Stimulated activated naive CD8-positive, alpha-beta T cell treated with anti-CD3 and anti-CD28 coated beads, Interleukin-15, amount 100 ng/mL, for 72 hours (primary cell): ENCODE measurements around the gene RWDD3.
A peak's percentile ranks its signal among the peaks of the same experiment; 100 is the strongest.

Source experiments
- ATAC-seq: fragments of 150-1000 bp; cut with Tn5 transposase; 2 replicates; pipeline ENCODE4 v1.10.0; 2021; ENCODE audit warnings: mild to moderate bottlenecking, moderate library complexity
- DNase-seq, 2 donors: peaks; one replicate each; pipeline ENCODE4 v3.0.0; 2021 to 2022
- H3K27ac Mint-ChIP-seq, 2 donors: one replicate each; pipeline ENCODE4 v1.8.0; 2022; ENCODE audit warnings: mild to moderate bottlenecking in 2 of 2, mixed read lengths in 2 of 2, moderate library complexity in 2 of 2
- H3K27me3 Mint-ChIP-seq: one replicate; pipeline ENCODE4 v1.8.0; 2022; ENCODE audit warnings: mixed read lengths
- H3K4me1 Mint-ChIP-seq: one replicate; pipeline ENCODE4 v1.8.0; 2022; ENCODE audit warnings: mild to moderate bottlenecking, mixed read lengths
- H3K4me3 Mint-ChIP-seq, 2 donors: one replicate each; pipeline ENCODE4 v1.8.0; 2022; ENCODE audit warnings: mild to moderate bottlenecking in 2 of 2, mixed read lengths in 2 of 2, moderate library complexity in 1 of 2
- H3K9me3 Mint-ChIP-seq, 2 donors: one replicate each; pipeline ENCODE4 v1.8.0; 2022; ENCODE audit warnings: mixed read lengths in 2 of 2

The RWDD3 gene

DNA sequence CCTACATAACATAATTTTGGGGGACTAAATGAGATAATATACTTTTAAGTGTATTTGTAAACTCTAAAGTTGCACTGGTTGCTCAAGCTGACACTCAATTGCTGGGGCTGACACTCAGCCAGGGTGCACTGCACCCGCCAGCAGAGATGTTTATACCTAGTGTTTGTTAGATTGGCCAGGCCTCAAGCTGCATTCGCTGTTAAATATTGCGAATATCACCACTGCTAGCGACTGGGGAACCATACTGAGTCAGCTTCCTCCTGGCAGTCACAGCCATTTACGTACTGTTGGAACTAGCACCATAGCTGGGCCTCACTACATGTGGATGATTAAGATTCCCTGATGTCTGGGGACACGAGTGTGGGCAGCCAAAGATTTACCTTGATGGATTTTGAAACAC, 12.7 kb upstream of the RWDD3 start:
- Mint-ChIP-seq H3K27me3 (peaks cover 24% of the 10 kb centered on the region), H3K4me3 (no peak overlapping the region), H3K9me3 (peaks cover 0 to 5% of the 10 kb centered on the region in 2 donors), H3K4me1 (no peaks in the 10 kb centered on the region), H3K27ac (no peak overlapping the region)
- DNase-seq, result no peak
- ATAC-seq, result no peak

GRCh38 chr1:95222629-95223028, 11.4 kb upstream of the RWDD3 start:
- DNase-seq, result no peak
- H3K4me3 Mint-ChIP-seq, result no peak overlapping the region
- H3K27ac Mint-ChIP-seq, result no peak overlapping the region
- no peak for ATAC-seq
- peaks cover 0 to under 1% of the 10 kb centered on the region in 2 donors for H3K9me3 Mint-ChIP-seq
- peaks cover 13% of the 10 kb centered on the region for H3K27me3 Mint-ChIP-seq
- H3K4me1 Mint-ChIP-seq, result no peaks in the 10 kb centered on the region

DNA sequence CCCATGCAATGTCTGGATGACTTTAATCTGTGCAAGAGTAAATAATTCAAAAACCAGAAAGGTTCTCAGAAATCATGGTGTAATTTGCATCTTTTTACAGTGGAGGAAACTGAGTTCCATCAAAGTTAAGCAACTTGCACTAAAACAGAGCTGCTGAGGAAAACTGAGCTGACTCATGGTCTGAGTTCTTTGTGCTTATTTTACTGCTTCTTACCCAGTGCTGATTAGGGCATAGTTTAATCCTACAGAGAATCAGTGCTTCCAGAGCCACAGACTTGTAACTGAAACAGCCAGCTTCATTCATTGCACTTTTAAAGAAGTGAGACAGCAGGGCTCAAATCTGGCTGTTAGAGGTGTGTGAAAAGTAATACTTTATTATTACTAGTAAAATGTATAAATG, 10.9 kb upstream of the RWDD3 start:
- no peak for ATAC-seq
- Mint-ChIP-seq H3K27ac (no peak overlapping the region), H3K9me3 (no peaks in the 10 kb centered on the region), H3K4me3 (no peak overlapping the region), H3K4me1 (no peaks in the 10 kb centered on the region), H3K27me3 (peaks cover 9% of the 10 kb centered on the region)
- no peak for DNase-seq

DNA sequence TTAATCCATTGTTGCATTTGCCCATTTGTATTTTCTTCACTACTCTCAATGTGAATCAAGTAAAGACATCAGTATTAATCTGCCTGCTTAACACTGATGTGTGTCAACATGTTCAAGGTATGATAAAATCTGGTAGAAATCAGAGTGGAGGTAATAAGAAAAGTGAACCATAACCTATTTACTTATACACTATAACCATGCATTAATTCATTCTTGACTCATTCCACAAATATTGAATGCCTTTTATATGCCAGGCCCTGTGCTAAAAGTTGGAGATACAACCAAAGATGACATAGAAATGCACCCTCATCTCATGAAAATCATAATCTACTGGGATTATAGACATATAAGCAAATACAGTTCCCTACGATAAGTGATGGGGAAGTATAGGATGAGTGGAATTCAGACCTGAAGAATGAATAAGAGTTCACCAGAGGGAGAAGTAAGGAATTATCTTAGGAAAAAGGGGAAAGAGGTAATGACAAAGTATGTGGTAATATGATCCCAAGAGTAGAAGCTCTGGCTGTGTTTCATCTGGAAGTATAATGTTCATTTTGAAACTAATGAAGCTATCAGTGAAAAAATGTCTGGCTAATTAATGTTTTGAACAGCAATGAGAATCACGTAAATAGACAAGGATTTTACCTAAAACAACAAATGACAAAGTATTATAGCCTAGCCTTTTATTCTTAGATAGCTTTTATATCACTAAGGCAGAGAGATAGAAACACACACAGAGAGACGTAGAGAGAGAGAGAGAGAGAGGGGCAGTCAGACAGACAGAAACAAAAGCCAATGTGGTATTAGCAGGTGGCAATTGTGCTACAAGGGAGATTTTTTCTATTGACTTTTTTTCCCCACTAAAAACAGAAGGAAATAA, 7.0 kb upstream of the RWDD3 start:
- no peaks in the 10 kb centered on the region for H3K9me3 Mint-ChIP-seq
- no peaks in the 10 kb centered on the region for H3K4me1 Mint-ChIP-seq
- DNase-seq (no peak), ATAC-seq (no peak)
- H3K27me3 Mint-ChIP-seq, result peaks cover 30% of the 10 kb centered on the region
- no peak overlapping the region for H3K4me3 Mint-ChIP-seq
- H3K27ac Mint-ChIP-seq, result no peak overlapping the region

- peaks cover 7% of the 10 kb centered on the region for H3K4me1 Mint-ChIP-seq
- DNase-seq, result no peak
- H3K27me3 Mint-ChIP-seq, result peaks cover 30% of the 10 kb centered on the region
- no peaks in the 10 kb centered on the region for H3K9me3 Mint-ChIP-seq
- no peak overlapping the region for H3K27ac Mint-ChIP-seq
- no peak overlapping the region for H3K4me3 Mint-ChIP-seq
- no peak for ATAC-seq
Measured at GRCh38 chr1:95229037-95229436, 5.0 kb upstream of the RWDD3 start.

DNA sequence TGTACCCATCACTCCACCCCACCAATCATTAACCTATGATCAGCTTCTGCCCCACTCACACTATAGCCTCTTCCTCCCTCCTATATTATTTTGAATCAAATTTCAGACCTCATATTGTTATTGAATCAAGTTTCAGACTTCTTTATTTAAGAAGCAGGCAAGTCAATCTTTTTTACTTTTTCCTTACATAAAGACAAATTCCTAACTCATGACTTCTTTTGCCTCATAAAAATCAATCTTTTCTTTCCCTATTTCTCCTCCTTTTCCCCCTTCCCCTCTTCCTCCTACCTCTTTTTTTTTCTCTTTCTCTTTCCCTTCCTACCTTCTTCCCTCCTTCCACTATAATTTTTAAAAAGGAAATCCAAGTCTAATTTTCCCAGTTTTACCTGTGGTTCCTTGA, 4.3 kb upstream of the RWDD3 start:
- no peak for DNase-seq
- Mint-ChIP-seq H3K27ac (peak overlapping the region in 1 of 2 donors; percentile 79), H3K9me3 (no peaks in the 10 kb centered on the region)

GRCh38 chr1:95230256-95230655, 3.8 kb upstream of the RWDD3 start:
- Mint-ChIP-seq H3K27me3 (peaks cover 30% of the 10 kb centered on the region), H3K4me3 (no peak overlapping the region), H3K9me3 (no peaks in the 10 kb centered on the region), H3K4me1 (peaks cover 7% of the 10 kb centered on the region), H3K27ac (no peak overlapping the region)
- DNase-seq (no peak), ATAC-seq (no peak)

More for the DNA sequence above, 4.3 kb upstream of the RWDD3 start:
- Mint-ChIP-seq H3K4me3 (no peak overlapping the region), H3K27me3 (peaks cover 30% of the 10 kb centered on the region), H3K4me1 (peaks cover 7% of the 10 kb centered on the region)
- ATAC-seq, result no peak

GRCh38 chr1:95230768-95231191, 3.2 kb upstream of the RWDD3 start:
- ATAC-seq, result no peak
- Mint-ChIP-seq H3K4me1 (peaks cover 12% of the 10 kb centered on the region), H3K9me3 (no peaks in the 10 kb centered on the region), H3K4me3 (no peak overlapping the region), H3K27me3 (peaks cover 30% of the 10 kb centered on the region), H3K27ac (no peak overlapping the region)
- no peak for DNase-seq

- H3K4me3 Mint-ChIP-seq, result peak overlapping the region; percentile 88 to 96
Measured at GRCh38 chr1:95232646-95233318, 1.2 kb upstream of the RWDD3 start.

DNA sequence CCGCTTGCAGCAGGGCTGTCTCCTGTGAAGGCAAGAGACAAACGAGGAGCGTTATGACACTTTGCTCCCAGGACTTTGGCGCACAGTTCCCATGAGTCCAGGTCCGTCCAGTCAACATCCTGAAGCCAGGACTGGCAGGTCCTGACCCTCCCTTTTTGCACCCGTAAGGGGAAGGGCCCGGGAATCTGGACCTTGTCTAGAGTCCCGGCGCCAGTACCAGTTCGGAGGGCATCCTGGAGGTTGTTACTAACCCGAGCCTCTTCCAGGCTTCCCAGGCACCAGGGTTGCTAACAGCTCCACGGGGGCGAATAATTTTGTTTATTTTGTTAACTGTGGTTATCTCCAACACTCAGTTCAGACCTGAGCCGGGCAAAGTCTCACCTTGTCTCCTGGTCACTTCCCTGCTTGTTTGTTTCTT, 682 bp upstream of the RWDD3 start:
- Mint-ChIP-seq H3K4me1 (peaks cover 32% of the 10 kb centered on the region), H3K27me3 (peaks cover 29% of the 10 kb centered on the region), H3K9me3 (no peaks in the 10 kb centered on the region), H3K4me3 (peak overlapping the region; percentile 88 to 96), H3K27ac (peak overlapping the region; percentile 71 to 87)
- ATAC-seq (no peak), DNase-seq (no peak)

More at GRCh38 chr1:95232646-95233318, 1.2 kb upstream of the RWDD3 start:
- Mint-ChIP-seq H3K27ac (no peak overlapping the region), H3K9me3 (no peaks in the 10 kb centered on the region), H3K4me1 (peaks cover 31% of the 10 kb centered on the region), H3K27me3 (peaks cover 30% of the 10 kb centered on the region)
- DNase-seq (no peak), ATAC-seq (no peak)

DNA sequence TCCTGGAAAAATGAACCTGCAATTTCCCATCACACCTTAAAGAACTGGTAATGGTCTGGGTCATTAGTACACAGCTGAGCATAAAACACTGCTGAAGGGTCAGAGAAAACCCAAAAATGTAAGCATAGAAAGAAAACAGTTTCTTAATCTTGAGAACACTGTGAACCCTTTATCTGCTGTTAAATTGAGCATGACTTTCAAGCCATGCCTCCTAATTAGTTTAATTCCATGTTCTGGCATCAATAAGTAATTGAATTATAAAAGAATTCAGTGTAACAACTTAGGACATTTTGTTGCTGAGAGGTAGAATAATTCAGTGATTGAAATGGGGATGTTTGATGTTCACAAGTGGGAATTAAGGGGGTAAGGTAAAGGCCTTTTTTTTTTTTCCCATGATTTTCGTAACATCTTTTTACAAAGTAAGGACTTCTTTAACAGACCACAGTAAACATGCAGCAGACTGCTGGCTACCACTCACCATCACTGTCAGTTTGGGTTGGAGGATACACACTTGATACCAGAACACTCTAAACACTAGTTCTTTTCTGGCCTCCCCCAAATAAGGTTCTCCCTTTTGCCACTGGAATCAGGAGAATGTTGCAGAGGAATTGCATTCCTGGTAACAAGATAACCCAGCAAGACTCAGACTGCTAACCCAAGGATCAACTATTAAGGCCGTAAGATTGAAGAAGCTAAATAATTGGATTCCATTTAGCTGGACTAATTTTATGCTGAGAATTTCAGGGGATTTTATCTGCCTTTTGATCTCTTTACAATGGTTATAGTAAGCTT, 3.0 kb downstream of the RWDD3 start:
- ATAC-seq, result no peak
- no peak overlapping the region for H3K27ac Mint-ChIP-seq

GRCh38 chr1:95237981-95238703, 4.1 kb downstream of the RWDD3 start:
- H3K9me3 Mint-ChIP-seq, result peaks cover 6 to 17% of the 10 kb centered on the region in 2 donors
- H3K27me3 Mint-ChIP-seq, result no peaks in the 10 kb centered on the region
- ATAC-seq (no peak), DNase-seq (no peak)
- H3K4me1 Mint-ChIP-seq, result peaks cover 55% of the 10 kb centered on the region
- no peak overlapping the region for H3K4me3 Mint-ChIP-seq
- no peak overlapping the region for H3K27ac Mint-ChIP-seq

More for the DNA sequence above, 3.0 kb downstream of the RWDD3 start:
- H3K4me1 Mint-ChIP-seq, result peaks cover 52% of the 10 kb centered on the region
- DNase-seq, result no peak
- no peaks in the 10 kb centered on the region for H3K27me3 Mint-ChIP-seq
- H3K4me3 Mint-ChIP-seq, result no peak overlapping the region
- peaks cover 6 to 17% of the 10 kb centered on the region in 2 donors for H3K9me3 Mint-ChIP-seq

- peaks cover 6 to 17% of the 10 kb centered on the region in 2 donors for H3K9me3 Mint-ChIP-seq
- H3K27me3 Mint-ChIP-seq, result no peaks in the 10 kb centered on the region
- DNase-seq (no peak), ATAC-seq (no peak)
- H3K4me3 Mint-ChIP-seq, result no peak overlapping the region
- no peak overlapping the region for H3K27ac Mint-ChIP-seq
- H3K4me1 Mint-ChIP-seq, result peaks cover 19% of the 10 kb centered on the region
Measured at GRCh38 chr1:95245029-95245428, 11.0 kb downstream of the RWDD3 start.

GRCh38 chr1:95246511-95246910, 12.5 kb downstream of the RWDD3 start:
- no peak overlapping the region for H3K4me3 Mint-ChIP-seq

DNA sequence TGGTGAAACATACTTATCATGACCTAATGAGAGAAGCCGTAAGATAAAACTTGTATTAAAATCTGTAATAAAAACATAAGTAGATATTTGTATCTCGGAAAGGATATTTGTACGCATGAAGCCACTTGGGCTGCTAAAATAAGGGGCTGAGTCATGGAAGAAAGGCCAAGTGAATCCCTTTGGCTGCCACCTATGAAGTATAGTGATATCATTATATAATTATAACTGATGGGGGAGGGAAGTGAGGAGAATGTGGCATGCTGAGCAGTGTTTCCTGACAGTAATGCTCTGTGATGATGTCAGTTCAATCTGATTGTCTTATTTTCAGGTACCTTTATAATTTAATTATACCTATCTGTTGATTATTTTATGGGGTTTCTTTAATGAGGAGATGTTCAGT, 13.6 kb downstream of the RWDD3 start:
- peak overlapping the region in 1 of 2 donors; percentile 77 for H3K27ac Mint-ChIP-seq
- H3K9me3 Mint-ChIP-seq, result no peaks in the 10 kb centered on the region
- H3K27me3 Mint-ChIP-seq, result no peaks in the 10 kb centered on the region
- H3K4me3 Mint-ChIP-seq, result no peak overlapping the region
- ATAC-seq, result no peak
- no peak for DNase-seq
- H3K4me1 Mint-ChIP-seq, result peaks cover 12% of the 10 kb centered on the region

More at GRCh38 chr1:95246511-95246910, 12.5 kb downstream of the RWDD3 start:
- no peaks in the 10 kb centered on the region for H3K27me3 Mint-ChIP-seq
- no peak overlapping the region for H3K27ac Mint-ChIP-seq
- ATAC-seq, result no peak
- no peak for DNase-seq
- peaks cover 12% of the 10 kb centered on the region for H3K4me1 Mint-ChIP-seq
- H3K9me3 Mint-ChIP-seq, result peaks cover 0 to 3% of the 10 kb centered on the region in 2 donors
